COLO668 (cell line): ENCODE measurements around the gene MPP2.
"Not testable (repeated sequence)": the region's sequence is repeated elsewhere in the genome, so short reads cannot be mapped to it uniquely, and the experiment has no call there.

Source experiments
- DNase-seq: peaks from one replicate; lab custom pipeline; 2025; ENCODE audit not compliant: unreplicated experiment; lab: John Stamatoyannopoulos, UW

Gene MPP2

GRCh38 chr17:43907425-43907981, at the start of gene MPP2:
TSS of gene MPP2 (minus strand) at chr17:43907536. CDS start at chr17:43904460, 3,076 bp downstream.
- peak; percentile 4 for DNase-seq

DNA sequence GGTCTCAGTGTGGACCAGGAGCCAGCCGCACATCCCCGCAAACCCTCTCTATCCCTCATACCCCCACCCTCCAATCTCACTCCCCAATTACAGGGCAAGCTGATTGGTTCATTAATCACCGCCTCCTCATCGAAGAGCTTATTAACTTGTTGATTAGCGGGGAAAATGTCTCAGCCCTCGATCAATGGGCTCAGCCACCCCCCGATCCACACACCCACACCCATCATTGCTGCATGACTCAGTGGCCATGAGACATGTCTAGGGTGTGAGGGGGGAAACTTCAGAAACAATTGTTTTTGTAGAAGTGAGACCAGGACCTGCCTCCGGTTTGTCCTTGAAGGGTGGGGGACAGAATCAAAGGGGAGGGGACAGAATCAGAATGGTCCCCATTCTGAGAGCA, 48.9 kb upstream of the MPP2 start:
- DNase-seq: no peak

DNA sequence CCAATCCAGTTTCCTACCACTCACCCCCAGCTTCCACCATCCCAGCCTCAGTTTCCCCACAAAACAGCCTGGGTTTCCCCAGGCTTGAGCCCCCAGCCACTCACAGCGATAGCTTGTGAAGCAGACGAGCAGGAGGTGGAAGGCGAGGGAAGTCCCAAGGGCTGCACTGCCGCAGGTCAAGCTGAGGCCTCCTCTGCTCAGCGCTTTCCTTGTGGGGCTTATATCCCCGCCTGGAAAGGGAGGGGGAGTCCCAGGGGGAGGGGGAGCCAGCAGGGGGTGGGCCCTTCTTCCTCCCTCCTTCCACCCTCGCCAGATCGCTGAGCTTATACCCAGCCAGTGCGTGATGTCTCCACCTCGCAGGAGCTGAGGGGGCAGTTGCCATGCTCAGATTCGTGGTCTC, 46.4 kb upstream of the MPP2 start, which contains the start of gene PYY:
Gene PYY, minus strand, starts transcription at position 195 of the 400 bp plus-strand sequence. CDS start 457 bp downstream, outside the sequence.
- DNase-seq: no peak

- no peak for DNase-seq
Observed at GRCh38 chr17:43952724-43953666, 45.7 kb upstream of the MPP2 start.

DNA sequence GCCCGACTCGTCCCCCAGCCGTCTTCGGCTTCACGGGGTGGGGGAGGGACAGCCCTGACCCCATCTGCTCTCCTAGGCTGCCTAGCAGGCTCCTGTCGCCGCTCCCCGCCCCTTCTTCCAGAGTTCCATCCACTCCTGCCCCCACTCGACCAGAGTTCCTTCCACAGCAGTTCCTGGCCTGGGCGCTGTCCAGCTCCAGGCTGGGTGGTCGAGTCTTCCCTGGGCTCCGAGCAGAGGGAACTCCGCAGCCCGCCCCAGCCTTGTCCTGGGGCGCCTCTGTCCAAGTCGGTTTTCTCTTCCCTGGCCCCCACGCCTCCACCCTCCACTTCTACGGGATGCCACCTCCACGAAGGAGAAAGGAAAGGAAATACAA, 45.0 kb upstream of the MPP2 start:
- DNase-seq: no peak

DNA sequence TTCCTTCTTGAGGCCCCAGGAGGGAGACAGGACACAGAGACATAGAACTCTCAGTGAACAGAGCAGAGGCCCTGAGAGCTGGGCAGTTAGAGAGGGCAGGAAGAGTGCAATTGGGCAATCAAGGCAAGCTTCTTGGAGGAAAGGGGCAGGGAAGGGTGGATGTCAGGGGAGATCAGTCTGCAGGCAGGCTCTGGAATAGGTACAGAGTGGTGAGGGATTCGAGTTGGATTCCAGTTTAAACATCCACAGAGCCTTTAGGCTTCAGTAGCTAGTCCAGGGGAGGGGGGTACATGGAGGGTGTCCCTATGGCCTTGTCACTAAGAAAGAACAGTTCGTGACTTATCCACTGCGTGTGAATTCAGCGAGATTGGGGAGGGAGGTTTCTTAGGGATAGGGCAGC, 44.4 kb upstream of the MPP2 start:
- no peak for DNase-seq

DNA sequence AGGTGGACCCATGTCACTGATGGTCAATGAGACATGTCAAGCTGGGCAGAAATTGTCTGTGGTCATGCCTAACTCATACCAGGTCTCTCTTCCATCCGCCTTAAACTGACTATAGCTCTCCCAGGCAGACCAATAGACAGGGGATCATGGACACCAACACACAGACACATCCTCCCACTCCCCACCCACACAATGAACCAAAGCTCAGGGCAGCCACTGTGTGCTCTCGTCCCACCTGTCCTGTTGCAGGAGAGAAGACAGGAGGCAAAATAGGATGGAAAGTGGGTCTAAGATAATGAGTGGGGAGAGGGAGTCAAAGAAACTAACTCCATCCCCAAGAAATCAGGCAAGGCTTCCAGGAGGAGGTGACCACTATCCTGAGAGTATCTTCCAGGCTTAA, 43.2 kb upstream of the MPP2 start:
- DNase-seq: no peak

GRCh38 chr17:43949781-43950180, 42.4 kb upstream of the MPP2 start:
- DNase-seq: no peak

DNA sequence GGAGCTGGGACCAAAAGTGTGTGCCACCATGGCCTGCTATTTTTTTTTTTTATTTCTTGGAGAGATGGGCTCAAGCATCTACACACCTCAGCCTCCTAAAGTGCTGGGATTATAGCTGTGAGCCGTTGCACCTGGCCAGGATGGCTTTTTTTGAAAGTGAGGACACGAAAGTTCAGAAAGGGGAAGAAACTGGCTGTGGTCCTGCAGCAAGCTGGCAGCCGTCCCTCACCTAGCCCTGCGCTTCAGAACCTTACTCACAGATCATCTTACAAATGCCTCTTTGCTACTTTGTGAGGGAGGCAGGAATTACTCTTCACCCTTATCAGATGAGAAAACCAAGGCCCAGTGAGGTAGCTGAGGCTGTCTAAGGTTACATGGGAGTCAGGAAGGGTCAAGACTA, 39.4 kb upstream of the MPP2 start:
- DNase-seq: no peak

DNA sequence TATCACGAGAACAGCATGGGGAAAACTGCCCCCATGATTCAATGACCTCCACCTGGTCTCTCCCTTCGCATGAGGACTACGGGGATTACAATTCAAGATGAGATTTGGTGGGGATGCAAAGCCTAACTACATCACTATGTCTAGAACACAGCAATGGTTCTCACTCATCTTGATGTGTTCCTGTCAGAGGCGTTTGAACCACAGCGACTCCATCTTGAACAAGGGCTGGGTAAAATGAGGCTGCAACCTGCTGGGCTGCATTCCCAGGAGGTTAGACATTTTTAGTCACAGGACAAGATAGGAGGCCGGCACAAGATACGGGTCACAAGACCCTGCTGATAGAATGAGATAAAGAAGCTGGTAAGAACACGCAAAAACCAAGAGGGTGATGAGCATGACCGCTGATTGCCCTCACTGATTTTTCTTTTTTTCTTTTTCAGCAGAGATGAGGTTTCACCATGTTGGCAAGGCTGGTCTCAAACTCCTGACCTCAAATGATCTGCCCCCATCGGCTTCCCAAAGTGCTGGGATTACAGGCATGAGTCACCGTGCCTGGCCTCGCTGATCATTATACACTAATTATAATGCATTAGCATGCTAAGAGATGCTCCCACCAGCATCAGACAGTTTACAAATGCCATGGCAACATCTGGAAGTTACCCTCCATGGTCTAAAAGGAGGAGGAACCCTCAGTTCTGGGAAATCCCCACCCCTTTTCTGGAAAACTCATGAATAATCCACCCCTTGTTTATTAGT, 37.9 kb upstream of the MPP2 start:
- no peak for DNase-seq

GRCh38 chr17:43942051-43942685, 34.8 kb upstream of the MPP2 start, which contains the start of gene PPY:
TSS of gene PPY (minus strand) at chr17:43942476. CDS start at chr17:43941654, 822 bp downstream.
- DNase-seq: no peak

DNA sequence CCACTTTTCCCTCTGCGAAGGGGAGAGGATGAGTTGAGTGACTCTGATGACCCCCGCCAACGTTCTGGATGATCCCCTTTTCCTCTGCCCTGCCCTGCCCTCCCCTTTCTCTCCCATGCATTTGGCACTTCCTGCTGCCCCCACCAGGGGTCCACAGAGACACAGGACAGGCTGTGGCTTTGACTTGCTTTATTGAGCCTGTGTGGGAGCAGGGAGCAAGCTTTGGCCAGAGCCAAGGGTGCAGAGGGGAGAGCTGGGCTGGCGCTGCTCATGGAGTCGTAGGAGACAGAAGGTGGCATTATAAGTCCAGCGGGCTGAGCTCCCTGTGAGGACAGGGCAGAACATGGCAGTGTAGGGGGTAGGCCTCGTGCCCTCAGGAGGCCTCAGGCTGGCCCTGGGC, 33.3 kb upstream of the MPP2 start:
- DNase-seq: peak; percentile 17

DNA sequence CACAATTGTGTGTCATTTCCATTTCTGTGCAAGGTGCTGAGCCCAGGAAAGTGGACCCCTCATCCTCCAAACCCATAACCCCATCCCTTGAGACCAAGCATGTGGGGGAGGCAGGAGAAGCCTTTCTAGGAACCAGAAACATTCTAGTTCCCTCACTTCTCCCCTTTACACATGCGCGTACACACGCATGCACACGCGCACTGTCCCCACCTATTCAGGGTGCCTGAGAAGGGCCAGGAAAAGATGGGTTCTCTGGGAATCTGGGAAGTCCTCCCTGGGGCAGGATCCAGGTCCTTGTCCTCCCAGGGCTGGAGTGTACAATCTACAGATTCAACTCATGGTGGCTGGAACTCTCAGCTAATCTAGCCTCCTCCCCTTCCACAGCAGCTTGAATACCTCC, 32.5 kb upstream of the MPP2 start:
- DNase-seq: no peak

DNA sequence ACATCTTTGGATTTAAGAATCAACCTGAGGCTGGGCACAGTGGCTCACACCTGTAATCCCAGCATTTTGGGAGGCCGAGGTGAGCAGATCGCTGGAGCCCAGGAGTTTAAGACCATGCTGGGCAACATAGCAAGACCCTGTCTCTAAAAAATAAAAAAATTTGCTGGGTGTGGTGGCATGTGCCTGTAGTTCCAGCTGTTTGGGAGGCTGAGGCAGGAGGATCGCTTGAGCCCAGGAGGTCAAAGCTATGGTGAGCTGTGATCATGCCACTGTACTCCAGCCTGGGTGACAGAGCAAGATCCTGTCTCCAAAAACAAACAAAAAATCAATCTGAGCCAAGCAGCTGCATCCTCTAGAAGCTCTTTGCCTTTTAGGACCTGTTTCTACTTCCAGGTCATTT, 32.1 kb upstream of the MPP2 start:
- DNase-seq: not testable (repeated sequence)

DNA sequence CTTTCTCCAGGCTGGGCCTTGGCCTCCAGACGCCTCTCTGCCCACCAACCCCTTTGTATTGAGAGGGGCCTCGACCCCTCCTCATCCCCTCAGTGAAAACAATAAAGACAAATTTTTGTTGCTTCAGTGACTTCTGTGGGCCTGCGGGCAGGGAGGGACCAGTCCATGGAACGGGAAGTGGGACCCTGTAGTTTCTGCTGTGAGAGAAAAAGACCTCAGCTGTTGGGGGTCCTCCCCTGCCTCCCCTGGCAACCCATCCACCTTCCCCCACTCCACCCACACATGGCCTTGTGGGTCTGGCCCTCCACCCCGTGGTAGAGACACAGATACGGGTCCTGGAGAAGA, 31.5 kb upstream of the MPP2 start:
- DNase-seq: no peak

DNA sequence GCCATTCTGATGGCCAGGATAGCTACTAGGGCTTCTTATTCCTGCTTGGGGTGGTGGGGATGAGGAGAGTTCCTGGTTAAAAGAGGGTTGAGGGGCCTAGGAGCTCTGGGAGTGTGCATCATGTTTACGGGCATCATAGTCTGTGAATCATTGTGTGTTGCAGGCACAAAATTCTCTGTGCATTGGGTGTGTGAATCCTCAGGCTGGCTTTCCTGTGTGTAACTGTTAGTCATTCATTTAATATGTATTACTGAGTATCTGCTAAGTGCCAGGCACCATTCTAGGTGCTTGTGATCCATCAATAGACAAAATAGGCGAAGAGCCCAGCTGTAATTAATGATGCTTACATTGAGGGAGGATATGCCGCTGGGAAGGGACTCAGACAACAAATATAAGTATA, 29.1 kb upstream of the MPP2 start:
- no peak for DNase-seq

DNA sequence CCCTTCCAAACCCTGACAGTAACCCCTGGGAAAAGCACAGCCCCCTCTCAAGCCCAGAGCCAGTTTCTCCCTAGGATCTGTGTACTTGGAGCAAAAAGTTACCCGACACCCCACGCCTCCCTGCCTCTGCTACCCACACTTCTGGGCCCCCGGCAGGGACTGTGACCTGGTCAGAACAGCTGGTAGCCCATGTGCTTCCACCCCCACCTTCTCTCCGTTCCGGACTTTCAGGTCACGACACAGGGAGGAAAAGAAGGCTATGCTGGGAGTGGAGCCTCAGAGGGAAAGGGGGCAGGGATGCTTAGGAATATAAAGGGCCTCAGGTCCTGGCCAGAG, 28.6 kb upstream of the MPP2 start:
- DNase-seq: no peak

DNA sequence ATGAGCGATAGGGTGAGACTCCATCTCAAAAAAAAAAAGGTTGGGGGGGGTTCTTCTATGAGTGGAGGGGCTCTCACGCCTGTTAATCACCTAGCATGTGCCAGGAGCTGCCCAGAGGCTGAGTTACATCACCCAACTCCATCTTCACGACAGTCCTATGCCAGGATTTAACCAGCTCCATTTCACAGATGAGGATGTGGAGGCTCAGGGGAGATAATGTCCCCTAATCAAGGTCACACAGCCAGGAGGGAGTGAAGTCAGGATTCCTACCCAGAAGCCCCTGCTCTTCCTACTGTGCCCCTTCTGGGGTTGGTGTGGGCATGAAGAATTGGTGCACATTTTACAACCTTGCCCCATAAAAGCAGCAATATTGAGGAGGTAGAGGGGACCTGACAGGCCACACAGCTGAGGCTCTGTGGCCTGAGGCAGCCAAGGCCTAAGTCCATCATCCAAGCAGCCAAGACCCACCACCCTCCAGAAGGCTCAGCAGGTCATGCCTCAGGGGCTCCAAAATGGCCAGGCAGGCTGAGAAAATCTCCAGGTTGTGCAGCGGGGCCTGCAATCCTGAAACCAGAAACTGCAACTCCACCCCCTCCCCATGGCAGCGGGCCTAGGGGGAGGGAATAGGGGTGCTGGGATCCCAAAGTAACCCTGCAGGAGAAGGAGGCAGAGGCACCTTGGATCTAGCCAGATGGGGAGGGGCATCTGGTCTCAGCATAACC, 28.0 kb upstream of the MPP2 start:
- no peak for DNase-seq

DNA sequence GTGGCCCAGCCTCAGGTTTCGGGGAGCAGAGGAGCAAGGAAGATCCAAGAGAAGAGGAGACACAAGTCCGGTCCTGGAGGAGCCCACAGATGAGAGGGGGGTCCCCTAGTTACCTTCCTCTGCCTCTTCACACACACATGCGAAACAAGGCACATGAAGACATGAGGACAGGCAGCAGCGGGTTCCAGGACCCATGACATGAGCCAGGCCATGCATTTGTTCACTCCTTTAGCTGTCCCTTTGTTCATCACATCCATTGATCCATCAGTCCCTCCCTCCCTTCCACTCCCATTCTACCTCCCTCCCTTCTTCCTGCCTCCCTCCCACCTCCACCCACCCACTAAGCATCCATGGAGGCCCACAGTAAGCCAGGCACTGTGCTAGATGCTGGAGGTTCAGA, 25.6 kb upstream of the MPP2 start:
- no peak for DNase-seq

DNA sequence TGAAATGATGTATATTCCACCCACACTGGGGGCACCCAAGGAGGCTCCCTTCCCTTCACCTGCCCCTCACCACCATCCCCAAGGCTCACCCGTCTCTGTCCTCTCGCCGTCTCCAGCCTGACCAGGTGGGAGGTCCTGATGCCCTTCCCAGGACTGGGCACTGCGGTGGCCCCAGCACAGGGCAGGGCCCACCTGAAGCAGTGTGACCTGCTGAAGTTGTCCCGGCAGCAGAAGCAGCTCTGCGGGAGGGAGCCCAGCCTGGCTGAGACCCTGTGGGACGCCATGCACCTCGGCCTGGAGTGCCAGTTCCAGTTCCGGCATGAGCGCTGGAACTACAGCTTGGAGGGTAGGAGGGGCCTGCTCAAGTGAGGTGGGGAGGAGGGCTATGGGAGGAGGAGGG, 25.0 kb upstream of the MPP2 start:
- DNase-seq: no peak

GRCh38 chr17:43931062-43931571, 23.8 kb upstream of the MPP2 start:
- peak; percentile 21 for DNase-seq
